Measurements from ENCODE around the gene EHBP1. TPM values are rescaled to one million over a fixed set of nuclear protein-coding genes. Genes with fewer than 3 reads are reported as not detected.
"Not testable (repeated sequence)": the region's sequence is repeated elsewhere in the genome, so short reads cannot be mapped to it uniquely, and the experiment has no call there.

Gene EHBP1
- total RNA-seq, 1 donor from 2014 or later = 29.3 TPM

DNA sequence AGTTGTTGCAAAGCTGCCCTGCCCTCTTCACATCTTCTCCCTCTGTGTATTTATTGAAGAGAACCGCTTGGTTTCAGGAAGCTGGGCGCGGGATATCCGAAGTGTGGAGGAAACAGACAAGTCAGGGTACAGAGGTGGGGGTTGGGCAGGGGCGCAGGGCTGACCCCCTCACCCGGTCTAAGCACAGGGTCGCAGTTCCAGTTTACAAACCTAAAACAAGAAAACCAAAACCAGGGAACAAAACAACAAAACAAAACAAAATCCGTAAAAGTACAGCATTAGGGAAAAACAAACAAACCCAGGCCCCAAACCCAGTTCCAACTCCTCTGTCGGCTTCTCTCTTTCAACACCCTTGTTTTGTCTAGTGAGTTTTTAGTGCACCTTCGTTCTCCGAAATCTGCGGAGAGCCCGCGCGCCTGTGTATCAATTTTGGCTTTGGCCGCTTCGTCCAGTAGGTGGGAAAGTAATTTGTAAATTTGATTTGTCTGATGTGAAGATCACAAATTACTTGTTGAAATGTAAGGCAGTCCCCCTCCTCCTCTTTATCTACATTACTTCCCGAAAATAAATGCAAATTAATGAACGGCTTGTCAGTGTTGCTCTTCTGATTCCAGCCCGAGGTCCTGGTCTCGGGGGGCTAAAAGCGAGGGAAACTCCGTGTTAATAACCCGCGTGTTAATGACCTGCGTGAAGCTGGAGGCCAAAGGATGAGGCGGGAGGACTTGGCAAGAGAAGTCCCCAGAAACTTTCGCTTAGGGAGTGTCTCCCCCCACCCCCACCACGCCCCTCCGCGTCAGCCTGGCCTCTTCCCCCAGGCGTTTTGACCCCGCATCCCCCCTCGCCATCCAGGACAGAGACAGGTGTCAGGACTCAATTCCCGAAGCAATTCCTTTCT is 352.0 kb downstream of the EHBP1 start:
- DNase-seq (ENCODE audit: extremely low read depth, low read depth, low spot score) = no peak

DNA sequence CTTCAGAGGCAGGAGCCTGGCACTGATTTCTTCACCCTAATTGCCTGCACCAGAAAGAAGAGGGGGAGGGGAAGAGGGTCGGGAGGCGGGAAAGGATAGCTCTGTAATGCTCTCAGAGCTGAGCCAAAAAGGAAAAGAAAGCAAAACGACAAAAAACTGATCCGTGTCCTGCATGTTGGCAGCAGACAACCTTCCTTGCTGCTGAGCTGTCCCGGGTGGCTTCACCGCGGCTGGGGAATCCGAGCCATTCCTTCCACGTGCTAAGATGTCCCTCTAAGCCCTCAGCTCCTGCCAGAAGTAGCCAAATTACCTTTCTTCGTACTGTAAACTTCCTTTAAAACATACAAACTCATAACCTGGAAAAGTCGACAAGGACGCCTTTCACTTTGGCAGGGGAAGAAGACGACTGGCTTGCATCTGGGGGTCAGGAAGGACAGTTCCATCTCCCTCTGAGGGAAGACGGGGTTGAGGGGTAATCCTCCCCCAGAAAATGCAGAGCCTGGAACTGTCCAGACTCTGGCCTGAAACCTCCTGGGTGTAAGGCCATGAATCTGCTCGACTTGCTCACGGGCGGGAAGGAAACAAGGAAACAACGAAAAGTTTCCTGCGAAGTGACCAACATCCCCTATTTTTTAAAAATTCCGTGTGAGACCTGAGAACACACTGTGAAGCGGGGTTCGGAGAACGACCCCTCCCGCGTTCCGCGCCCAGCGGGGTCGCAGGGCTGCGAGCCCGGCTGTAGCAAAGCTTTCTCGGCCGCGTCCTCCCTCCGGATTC is 352.8 kb downstream of the EHBP1 start:
- no peak for DNase-seq (ENCODE audit: extremely low read depth, low read depth, low spot score)

DNA sequence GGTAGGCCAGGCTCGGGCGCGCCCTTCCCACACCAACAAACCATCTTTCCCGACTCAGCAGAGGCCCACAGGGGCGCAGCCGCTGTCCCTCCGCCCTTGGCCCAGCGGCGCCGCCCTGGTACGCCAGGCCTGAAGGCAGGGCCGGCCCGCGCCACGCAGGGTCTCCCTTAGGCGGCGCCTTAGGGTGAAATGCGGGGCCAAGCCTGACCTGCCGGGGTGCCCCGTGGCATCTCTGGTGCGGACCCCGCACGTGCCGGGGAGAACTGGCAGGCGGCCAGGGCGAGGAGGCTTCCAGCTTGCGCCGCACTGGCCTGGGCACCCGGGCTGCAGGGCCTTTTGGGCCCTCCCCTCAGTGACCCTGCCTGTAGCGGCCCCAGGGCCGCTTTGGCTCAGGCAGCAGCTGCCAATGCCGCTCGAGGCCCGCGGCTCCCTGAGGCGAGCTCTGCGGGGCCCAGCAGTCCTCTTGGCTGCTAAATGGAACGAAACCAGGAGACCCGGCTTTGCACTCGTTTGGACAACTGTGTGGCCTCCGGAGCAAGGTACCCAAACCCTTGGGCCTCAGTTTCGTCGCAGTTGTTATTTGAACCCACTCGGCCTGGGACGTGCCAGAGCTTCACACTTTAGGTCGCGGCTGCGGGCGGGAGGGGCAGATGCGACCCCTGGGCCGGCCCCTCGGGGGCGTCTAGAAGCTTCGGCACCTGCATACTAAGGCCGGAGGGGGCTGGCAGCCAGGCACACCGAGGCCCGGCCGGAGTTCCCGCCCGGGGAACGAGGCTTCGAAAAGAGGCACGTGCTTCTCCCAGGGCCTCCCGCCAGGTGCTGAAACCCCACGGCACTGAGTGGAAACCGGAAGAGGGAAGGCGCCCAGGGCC is 353.6 kb downstream of the EHBP1 start:
- no peak for DNase-seq (ENCODE audit: extremely low read depth, low read depth, low spot score)

DNA sequence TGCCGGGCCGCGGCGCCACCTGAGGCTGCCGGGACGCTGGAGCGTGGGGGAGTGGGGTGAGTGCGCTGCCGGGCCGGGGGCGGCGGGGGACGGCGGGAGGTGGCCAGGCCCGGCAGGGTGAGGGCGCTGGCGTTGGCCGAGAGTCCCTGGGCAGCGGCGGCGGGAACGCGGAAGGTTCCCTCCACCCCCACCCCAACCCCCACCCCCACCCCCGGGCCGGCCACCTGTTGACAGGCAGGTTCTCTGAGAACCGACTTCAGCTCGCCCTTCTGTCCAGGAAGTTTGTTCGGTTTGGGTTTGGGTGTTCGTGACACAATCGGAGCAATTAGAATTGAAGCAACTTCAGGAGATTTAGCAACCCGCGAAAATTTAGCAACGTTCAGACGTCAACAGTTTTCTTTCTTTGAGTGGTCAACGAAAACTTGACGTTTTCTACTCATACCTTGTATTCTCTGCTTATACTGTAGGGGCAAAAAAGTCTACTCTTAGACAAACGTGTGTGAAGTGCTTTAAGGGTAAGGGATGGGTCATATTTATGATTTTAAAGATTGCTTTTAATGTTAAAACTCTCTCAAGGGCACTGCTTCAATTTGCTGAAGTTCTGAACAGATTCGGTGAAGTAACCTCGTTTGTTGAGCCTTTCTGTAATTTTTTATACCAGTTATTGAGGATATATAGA is 354.4 kb downstream of the EHBP1 start:
- DNase-seq (ENCODE audit: extremely low read depth, low read depth, low spot score) = no peak

DNA sequence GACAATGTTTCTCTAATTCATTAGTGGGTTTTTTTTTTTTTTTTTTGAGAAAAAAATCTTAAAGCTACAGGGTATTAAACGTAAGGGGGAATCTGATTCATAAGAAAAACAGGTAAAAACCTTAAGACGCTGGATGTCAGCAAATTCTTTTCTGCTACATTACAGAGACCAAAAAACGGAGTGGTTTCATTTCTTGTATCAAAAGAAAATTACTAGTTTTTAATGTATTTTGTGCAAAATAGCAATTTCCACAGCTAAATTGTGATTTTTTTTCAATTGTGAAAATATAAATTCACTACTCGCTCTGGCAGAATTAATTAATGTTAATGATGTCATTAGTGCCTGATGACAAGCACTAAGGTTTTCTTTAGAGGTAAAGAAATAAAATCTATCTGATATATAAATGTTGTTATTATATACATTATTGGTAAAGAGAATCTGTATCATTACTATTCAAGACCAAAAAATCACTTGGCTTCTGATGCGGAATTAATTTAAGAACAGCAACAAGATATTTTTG is 355.0 kb downstream of the EHBP1 start:
- DNase-seq (ENCODE audit: extremely low read depth, low read depth, low spot score) = no peak

DNA sequence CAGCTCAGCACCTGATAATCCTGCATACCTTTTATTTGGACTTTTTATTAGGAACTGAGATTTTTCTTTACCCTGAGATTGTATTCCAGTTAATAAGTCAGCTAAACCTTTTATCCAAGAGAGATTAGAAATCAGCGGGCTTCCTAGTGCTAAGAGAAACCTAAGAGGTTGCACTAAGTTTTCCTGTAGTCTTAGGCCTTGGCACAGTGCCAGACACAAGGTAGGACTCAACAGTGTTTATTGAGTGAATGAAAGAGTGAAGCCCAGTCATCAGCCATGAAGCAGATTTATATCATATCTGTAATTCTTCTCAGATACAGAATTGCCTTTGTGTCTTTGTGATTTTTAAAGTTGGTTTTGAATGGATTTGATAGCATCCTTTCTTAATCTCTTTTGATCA is 358.7 kb downstream of the EHBP1 start:
- no peak for DNase-seq (ENCODE audit: extremely low read depth, low read depth, low spot score)

DNA sequence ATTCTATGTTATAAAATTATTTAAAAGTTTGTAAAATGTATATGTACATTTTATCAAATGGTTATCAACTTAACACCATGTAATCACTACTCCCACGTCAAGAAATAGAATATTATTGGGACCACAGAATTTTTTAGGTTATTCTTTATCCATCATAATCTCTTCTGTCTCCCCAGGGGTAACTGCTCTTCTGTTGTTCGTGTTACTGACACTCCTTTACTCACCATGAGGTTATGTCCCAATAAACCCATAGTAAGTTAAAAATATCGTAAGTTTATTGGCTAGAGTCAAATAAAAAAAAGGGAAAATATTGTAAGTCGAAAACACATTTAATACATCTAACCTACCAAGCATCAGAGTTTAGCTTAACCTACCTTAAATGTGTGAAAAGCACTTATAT is 359.1 kb downstream of the EHBP1 start:
- no peak for DNase-seq (ENCODE audit: extremely low read depth, low read depth, low spot score)

DNA sequence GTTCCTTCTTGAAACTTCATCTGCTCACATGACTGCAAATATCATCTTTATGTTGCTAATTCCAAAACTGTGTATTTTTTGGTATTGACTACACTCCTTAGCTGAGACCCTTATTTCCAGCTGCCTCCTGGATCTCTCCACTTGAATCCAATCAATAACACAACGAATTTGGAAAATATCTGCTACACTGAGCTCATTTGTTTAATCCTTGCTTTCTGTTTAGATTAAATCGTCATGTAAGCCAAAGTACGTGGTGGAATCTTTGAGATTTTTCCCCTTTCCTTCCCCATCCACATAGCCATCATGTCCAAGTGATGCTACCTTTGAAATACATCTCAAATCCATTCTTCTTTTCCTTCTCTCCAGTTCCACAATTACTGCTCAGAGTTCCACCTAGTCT is 360.8 kb downstream of the EHBP1 start:
- no peak for DNase-seq (ENCODE audit: extremely low read depth, low read depth, low spot score)

DNA sequence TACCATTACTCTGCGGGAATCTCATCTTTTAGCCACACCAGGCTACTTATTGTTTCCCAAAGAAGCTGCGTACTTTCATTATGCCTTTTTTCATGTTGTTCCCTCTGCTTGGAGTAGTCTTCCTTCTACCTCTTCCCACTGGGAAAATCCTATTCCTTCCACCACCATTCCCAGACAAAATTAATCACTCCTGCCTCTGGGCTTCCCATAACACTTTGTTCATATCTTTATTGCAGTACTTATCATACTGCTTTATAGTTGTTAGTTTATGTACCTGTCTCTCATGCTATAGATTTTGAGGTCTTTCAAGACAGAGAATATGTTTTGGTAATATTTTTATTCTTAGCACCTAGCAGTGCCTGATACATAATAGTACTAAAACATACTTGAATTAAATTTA is 361.3 kb downstream of the EHBP1 start:
- no peak for DNase-seq (ENCODE audit: extremely low read depth, low read depth, low spot score)

DNA sequence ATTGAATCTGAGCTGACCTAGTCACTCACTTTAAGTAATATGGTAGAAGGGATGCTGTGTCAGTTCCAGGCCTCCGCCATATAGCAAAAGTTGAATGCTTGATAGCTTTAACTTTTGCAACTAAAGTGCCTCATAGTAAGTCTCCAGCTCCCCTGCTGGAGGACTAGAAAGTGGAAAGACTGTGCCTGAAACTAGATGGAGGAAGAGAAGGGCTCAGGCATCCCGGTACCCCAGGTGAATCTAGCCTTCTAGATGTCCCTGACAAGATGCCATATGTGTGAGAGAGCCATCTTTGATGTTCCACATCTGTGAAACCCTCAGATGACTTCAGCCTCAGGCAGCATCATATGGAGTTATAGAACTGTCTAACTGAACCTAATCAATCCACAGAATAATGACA is 366.2 kb downstream of the EHBP1 start:
- DNase-seq (ENCODE audit: extremely low read depth, low read depth, low spot score) = no peak

DNA sequence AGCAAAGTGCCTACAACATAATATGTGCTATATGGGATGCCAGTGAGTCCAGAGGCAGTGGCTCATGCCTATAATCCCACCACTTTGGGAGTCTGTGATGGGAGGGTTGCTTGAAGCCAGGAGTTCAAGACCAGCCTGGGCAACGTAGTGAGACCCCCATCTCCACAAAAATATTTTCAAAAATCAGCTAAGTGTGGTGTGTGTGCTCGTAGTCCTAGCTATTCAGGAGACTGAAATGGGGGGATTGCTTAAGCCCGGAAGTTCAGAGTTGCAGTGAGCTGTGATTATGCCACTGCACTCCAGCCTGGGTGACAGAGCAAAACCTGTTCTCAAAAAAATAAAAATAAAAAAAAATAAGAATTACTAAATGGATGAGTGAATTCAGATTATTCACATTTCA is 368.5 kb downstream of the EHBP1 start:
- DNase-seq (ENCODE audit: extremely low read depth, low read depth, low spot score) = no peak

DNA sequence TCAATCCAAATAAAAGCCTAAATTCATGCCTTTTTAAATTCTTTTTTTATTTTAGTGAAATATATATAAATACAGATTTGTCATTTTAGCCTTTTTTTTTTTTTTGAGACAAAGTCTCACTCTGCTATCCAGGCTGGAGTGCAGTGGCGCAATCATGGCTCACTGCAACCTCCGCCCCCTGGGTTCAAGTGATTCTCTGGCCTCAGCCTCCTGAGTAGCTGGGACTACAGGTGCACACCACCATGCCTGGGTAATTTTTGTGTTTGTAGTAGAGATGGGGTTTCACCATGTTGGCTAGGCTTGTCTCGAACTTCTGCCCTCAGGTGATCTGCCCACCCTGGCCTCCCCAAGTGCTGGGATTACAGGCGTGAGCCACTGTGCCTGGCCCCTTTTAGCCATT is 368.9 kb downstream of the EHBP1 start:
- not testable (repeated sequence) for DNase-seq (ENCODE audit: extremely low read depth, low read depth, low spot score)

DNA sequence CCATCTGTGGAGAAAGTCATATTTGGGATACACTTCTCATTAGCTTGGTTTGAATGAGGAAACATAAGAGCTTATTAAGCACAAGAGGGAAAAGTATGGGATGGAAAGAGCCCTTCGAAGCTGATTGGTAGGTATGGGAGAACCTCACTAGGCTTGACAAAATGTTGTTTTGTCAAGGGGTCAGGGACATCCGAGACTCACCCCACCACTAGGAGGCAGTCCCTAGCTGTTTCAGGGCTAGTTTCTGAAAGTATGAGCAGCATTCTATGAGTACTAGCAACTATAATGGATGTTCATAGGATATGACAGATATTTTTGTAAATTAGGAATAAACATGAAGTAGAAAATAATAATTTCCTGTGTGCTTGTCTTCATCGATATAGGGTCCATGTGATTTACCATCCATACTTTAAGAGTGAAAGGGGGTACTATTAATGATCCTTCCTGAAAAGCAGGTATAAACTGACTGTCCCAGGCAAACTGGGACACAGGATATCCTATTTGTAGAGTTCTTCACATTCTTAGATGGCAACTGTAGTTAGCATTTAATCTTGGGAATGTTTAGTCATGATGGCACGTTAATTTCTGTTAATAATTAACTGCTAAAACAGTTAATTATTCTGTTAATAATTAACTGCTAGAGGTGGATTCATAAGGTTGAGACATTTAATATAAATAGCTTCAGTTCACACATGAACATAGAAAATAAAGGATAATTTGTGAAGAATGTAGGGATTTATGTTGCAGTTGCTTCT is 373.5 kb downstream of the EHBP1 start:
- DNase-seq (ENCODE audit: extremely low read depth, low read depth, low spot score) = no peak

DNA sequence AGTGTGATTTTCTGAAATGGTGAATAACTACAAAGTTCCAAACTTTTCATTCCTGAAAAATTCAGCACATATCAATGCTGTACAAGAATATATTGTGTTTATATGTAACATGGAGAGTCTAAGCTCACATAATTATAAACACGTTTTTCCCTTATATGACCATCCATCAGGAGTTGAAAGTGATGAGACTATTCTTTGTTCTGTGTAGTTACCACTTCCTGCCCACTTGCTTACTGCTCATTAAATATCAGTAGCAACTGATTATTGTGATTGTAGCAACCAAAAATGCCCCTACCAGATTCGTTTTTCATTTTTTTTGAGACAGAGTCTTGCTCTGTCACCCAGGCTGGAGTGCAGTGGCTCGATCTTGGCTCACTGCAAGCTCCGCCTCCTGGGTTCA is 375.9 kb downstream of the EHBP1 start:
- DNase-seq (ENCODE audit: extremely low read depth, low read depth, low spot score) = no peak

DNA sequence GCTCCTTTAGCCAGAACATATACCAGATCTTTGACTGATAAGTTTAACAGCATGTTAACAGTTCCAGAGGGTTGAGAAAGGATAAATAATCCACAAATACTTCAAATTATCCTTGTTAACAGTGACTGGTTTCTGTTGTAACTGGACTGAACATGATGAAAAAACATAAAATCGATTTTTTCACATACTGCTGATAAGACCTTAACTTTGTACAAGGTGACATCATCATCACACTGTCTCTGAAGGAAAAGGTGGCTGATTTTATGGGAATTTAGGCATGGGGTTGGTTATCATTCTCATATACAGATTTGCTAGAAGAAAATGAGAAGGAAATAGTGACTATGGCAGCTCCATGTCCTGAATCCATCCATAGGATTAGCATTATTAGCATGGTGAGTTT is 381.2 kb downstream of the EHBP1 start:
- DNase-seq (ENCODE audit: extremely low read depth, low read depth, low spot score) = no peak

DNA sequence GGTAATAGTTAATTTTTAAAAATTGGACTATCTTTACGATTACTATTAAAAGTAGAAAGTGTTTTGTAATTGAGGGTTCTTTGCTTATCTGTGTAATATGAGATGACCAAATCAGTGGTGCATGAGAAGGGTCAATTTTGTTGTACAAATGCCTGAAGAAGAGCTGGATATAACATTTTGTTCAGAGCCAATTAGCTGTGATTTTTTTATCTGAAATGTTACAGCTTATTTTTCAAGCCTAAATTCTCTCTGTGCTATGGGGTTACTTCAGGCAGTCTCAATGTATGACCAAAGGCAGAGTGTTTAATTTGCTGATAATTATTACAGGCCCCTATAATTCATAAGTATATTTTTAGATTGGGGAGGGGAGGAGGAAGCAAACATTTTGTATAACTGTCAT is 386.9 kb downstream of the EHBP1 start:
- no peak for DNase-seq (ENCODE audit: extremely low read depth, low read depth, low spot score)

DNA sequence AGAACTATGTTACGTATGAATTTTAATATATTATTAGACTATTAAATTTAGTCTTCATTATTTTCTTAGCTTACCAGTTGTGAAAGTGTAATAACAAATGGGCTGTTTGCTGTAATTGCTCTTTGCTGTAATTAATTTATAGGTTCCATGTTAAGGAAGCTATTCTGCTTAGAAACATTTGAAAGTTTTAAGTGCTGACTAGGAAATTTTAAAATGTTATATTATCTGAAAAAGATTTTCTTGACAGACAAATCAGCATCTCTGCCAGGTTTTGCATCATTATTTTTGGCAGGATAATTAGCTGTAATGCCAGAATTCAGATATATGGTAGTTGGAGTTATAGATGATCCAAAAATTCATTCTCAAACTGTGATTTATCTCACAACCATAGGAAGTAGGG is 387.3 kb downstream of the EHBP1 start:
- DNase-seq (ENCODE audit: extremely low read depth, low read depth, low spot score) = no peak

DNA sequence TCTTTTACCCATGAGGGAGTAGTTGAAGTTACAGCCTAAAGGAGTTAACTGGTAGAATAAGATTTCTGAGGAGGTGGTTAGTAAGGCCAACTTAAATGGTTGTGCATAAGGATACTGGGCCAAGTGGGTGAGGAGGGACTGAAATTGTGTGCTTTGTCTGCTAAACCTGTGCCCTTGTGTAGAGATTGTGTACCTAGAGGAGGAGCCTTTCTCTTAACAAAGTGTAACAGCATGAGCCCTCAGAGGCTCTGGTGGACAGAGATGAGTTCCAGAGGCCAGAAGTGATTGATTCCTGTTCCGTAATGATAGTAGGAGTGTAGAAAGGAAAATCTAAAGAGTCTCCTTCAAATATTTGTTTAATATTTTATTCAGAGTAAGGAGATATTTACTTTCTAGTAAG is 388.0 kb downstream of the EHBP1 start:
- no peak for DNase-seq (ENCODE audit: extremely low read depth, low read depth, low spot score)
